Measurements from ENCODE around the gene TBXAS1.
"Not testable (repeated sequence)": the region's sequence is repeated elsewhere in the genome, so short reads cannot be mapped to it uniquely, and the experiment has no call there.

TBXAS1 gene

GRCh38 chr7:139916717-139917395 is 87.8 kb downstream of the TBXAS1 start:
- no peak for FAIRE-seq

GRCh38 chr7:139917851-139918250 is 88.8 kb downstream of the TBXAS1 start:
- FAIRE-seq, result no peak

GRCh38 chr7:139918480-139918879 is 89.4 kb downstream of the TBXAS1 start:
- FAIRE-seq, result no peak

GRCh38 chr7:139923090-139923489 is 94.0 kb downstream of the TBXAS1 start:
- no peak for FAIRE-seq

DNA sequence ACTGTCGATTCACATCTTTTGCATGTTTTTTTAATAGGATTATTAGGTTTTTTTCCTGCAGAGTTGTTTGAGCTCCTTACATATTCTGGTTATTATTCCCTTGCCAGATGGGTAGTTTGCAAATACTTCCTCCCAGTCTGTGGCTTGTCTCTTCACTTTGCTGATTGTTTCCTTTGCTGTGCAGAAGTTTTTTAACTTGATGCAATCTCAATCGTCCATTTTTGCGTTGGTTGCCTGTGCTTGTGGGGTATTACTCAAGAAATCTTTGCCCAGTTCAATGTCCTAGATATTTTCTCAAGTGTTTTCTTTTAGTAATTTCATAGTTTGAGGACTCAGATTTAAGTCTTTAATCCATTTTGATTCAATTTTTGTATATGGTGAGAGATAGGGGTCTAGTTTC is 95.4 kb downstream of the TBXAS1 start:
- FAIRE-seq, result no peak

DNA sequence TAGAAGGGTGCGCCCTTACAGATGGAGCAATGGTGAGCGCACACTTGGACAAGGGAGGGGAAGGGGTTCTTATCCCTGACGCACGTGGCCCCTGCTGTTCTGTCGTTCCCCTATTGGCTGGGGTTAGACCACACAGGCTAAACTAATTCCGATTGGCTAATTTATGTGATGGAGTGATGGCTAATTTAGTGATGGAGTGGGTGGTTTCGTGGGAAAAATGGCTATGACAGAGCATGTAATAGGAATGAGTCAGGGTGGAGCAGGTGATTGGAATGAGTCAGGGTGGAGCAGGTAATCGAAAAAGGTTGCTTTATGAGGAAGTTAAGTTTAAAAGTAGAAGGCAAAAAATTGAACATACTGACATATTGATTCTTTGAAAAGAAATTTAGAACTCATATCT is 100.2 kb downstream of the TBXAS1 start:
- FAIRE-seq, result not testable (repeated sequence)

DNA sequence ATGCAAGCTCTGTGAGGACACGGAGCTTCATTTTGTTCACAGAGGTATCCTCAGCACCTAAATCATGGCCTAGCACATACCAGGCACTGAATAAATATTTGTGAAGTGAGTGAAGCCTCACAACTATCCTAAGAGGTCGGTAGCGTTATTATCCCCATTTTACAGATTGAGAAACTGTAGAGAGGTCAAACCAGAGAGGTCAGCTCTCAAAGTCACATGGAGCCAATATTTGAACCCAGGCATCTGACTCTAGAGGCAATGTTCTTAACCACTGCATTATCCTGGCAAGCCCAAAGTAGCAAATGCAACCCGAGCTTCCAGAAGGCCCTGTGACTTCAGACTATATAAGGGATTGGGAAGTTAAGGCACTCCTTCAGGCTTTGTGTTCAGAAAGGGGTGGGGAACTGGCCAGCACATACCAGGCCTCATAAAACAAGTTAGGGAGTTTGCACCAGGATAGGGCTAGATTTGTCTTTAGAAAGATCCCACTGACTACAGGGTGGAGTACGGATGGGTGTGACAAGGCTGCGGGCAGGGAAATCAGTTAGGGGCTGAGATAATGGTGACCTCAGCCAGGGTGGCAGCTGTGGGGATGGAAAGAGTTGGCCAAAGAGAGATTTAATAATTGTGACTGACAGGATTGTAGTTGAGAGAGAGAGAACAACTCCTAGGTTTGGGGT is 101.4 kb downstream of the TBXAS1 start:
- FAIRE-seq, result no peak

DNA sequence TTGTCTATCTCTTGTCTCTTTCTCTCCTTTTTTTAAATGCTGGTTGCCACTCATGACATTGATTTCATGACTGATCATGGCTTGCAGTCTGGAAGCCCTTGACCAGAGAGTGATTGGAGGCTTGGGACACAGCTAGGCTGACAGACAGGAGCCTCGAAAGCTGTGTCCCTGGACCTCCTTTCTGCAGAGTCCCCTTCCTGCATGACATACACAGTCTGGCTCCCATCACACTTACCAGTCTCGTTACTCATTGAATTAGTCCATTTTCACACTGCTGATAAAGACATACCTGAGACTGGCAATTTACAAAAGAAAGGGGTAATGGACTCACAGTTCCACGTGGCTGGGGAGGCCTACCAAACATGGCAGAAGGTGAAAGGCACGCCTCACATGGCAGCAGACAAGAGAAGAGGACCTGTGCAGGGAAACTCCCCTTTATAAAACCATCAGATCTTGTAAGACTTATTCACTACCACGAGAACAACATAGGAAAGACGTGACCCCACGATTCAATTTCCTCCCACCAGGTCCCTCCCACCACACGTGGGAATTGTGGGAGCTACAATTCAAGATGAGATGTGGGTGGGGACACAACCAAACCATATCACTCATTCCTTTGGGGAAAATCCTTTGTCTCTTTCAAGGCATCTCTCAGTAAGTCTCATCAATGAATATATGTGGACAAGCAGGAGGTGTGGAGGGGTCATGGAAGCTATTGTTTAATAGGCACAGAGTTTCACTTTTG is 102.3 kb downstream of the TBXAS1 start:
- FAIRE-seq, result no peak

DNA sequence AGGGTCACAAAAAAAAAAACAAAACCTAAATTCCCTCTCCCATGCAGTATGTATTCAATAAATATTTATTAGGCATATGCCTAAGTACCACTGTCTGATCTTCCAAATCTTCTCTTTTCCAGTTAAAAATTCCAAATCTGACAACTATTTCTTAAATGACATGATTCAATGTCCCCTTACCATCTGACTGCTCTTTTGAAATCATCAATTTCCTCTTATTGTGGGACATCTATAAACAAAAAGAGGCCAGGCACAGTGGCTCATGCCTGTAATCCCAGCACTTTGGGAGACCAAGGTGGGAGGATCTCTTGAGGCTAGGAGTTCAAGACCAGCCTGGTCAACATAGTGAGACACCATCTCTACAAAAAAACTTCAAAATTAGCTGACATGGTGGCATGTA is 103.5 kb downstream of the TBXAS1 start:
- no peak for FAIRE-seq

DNA sequence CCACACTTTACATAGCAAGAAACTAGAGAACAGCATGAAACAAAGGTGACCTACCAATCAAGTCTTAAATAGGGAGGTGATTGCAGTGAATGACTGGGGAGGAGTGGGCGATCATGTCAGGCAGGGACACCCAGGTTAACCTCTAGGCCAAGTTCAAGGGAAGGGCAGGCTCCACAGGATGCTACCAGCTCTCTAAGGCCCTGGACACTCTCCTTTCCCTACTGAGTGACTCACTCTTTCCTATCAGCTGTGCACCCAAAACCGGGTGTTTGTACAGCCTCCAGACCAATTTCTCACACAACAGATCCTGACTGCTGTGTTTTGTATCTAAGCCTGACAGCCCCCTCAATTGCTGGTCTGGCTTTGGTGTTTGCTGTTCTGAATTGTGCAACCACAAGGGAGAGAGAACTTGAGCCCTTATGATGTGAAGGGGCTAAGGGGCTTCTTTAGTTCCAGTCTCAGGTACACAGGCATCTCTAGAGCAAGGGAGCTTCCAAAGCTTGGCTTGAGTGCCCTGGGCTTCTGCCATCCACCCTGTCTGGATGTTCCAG is 107.8 kb downstream of the TBXAS1 start:
- FAIRE-seq, result no peak

GRCh38 chr7:139937715-139938114 is 108.7 kb downstream of the TBXAS1 start:
- FAIRE-seq, result no peak

DNA sequence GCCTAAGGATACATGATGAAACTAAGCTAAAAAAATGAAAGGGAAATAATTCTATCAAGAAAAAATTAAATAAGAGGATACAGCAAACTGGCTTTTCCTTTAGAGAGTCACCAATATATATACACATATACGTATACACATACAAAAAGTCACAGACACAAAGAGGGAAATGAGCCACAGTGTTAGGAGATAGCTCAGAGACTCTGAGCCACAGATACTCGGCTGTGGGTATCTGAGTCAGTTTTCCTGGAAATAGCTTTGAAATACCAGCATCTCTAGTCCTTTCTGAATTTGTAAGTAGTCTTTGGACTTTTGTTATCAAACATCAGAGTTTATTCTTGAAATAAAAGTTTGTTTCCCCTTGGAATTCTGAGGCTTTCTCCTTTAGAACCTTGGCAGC is 111.8 kb downstream of the TBXAS1 start:
- no peak for FAIRE-seq

DNA sequence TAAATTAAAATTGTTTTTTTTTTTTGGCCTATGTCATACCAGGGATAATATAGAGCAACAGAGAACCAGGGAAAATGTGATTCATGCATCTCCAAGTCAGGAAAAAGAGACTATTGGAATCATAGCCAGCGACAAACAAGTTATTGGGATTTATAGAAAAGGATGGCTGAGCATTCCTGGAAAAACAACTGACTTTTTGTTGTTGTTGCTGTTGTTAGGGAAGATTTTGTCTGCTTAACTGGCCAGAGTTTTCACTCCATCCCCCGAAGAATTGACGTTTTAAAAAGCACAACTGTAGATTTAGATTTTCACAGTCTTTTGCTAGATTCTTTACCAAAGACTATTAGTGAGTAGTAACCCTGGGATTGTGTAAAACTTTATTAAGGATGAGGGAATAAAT is 112.4 kb downstream of the TBXAS1 start:
- no peak for FAIRE-seq

DNA sequence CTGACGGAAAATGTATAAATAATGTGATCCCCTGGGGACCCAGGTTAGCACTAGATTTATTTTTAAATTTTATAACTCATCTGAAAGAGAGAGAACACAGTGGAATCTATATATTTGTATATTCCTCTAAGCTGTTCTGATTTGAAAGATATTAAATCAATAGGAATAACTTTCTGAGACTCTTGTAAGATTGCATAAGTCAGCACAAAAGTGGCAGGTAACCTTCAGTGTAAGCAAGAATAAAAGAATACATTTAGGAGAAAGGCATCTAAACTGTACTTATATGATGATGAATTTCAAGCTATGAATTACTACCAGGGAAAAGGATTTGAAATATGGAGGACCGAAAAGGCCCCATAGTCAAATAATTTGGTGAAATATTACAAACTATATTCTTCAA is 112.8 kb downstream of the TBXAS1 start:
- no peak for FAIRE-seq

- FAIRE-seq, result no peak
These were observed 113.6 kb downstream of the TBXAS1 start for GRCh38 chr7:139942636-139943035.

- no peak for FAIRE-seq
These were observed 114.3 kb downstream of the TBXAS1 start for GRCh38 chr7:139943401-139943800.

- FAIRE-seq, result no peak
These were observed 115.2 kb downstream of the TBXAS1 start for GRCh38 chr7:139944248-139944647.

DNA sequence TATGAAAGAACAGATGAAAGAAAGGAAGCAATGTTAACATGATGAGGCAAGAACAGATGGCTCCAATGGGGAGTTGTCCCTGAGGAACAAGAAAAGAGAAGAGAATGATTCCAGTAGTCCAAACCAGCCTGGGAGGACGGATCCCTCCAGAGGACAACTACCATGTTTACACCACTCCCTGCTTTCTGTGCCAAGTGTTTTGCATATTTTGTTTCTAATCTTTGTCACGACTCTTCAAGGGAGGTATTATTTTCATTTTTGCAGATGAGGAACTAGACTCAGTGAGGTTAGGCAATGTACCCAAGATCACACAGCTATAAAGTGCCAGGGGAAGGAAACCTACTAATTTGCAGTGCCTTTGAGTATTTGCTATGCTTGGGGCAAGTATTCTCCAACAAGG is 117.5 kb downstream of the TBXAS1 start:
- FAIRE-seq, result no peak

DNA sequence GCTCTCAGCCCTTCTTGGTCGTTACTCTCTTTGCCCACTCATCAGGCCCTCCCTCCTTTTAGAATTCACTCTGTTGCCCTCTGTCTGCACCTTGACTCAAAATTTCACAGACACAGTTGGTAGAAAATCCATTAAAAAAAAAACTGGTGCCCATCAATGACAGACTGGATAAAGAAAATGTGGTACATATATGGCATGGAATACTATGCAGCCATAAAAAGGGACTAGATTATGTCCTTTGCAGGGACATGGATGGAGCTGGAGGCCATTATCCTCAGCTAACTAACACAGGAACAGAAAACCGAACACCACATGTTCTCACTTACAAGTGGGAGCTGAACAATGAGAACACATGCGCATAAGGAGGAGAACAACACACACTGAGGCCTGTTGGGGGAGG is 118.0 kb downstream of the TBXAS1 start:
- no peak for FAIRE-seq

DNA sequence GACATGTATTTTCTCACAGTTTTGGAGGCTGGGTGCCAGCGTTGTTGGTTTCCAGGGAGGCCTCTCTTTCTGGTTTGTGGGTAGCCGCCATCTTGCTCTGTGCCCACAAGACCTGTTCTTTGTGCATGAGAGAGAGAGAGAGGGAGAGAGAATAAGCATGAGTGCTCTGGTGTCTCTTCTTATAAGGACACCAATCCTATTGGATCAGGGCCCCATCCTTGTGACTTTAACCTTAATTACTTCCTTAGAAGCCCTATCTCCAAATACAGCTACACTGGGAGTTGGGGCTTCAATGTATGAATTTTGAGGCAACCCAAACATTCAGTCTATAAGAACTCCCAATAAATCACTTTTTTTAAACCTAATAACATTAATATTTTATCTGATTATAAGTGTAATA is 119.1 kb downstream of the TBXAS1 start:
- FAIRE-seq, result no peak

DNA sequence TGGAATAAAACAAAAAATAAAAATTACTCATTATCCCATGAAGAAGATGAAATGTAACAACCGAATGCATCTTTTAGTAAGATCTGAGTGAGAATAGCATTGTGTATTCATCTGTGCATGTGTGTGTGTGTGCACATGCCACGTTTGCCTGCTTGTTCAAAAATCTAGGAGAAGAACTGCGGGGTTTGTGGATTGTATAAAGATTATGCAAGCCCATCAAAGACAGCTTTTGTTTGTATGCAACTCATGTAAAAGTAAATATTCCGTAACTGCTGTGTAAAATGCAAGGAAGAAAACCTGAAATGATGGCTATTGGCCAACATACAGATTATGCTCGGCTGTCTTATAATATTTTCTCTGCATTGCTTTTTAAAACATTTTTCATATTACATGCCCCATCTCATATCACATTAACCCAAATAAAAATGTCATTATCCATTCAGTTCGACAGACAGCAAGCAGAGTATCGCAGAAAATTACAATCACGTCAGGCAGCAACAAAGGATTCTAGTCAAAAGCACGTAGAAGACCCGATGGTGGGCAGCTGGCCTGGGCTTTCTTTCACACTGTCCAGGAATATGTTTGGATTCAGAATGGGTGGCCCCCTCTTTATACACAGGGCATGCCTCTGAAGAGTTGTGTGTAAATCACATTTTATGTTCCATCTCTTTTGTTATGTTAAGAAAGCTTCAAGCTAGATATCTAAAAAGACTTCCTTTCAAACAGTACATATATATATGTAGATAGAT is 119.7 kb downstream of the TBXAS1 start:
- FAIRE-seq, result no peak

GRCh38 chr7:139949629-139950028 is 120.6 kb downstream of the TBXAS1 start:
- no peak for FAIRE-seq

DNA sequence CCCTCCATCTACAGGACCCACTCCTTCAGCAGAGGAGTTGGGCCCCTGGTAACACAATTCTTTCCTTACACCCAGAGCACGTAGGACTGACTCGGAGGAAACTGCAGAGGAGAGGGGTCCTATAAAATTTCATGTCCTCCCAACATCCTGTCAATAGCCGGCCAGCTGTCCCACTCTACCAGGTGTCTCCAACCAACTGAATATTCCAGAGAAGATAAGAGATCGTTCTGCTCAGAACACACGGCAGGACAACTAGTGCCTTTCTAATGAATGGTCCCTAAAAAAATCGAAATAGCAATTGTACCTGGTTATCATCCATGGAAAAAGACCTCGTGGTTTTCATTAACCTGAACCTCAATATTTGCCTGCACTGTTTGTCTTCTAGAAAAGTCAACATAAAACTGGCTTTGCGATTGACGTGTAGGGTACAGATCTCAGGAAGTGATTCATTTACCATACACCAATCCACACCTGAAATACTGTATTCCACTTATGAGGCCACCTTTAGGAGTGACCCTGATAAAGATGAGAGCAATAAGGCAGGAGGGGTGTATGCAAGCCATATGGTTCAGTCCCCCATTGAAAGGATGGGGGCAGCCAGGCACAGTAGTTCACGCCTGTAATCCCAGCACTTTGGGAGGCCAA is 121.9 kb downstream of the TBXAS1 start:
- FAIRE-seq, result no peak

All from A204.1 (cell line).